HL-60 (cell line): Measurements from ENCODE around the gene TTC32.

Source experiments
- GABPA ChIP-seq: IDR thresholded peaks from 2 replicates; pipeline ENCODE4 v1.6.1; 2012; ENCODE audit warnings: low read depth
- POLR2AphosphoS5 ChIP-seq: IDR thresholded peaks from 2 replicates; pipeline ENCODE4 v1.6.1; 2012; ENCODE audit warnings: low read depth
- REST ChIP-seq: IDR thresholded peaks from 2 replicates; pipeline ENCODE4 v1.6.1; 2012; ENCODE audit warnings: low read depth; ENCODE audit not compliant: insufficient replicate concordance
- SPI1 ChIP-seq: IDR thresholded peaks from 2 replicates; pipeline ENCODE4 v1.6.1; 2012; ENCODE audit warnings: low read depth, mild to moderate bottlenecking, borderline replicate concordance
- TF ChIP-seq, protein P1 (sequence below): IDR thresholded peaks from one replicate; pipeline ENCODE4 v1.5.1; 2011; ENCODE audit warnings: low read length, control low read depth, inconsistent platforms; ENCODE audit not compliant: insufficient read depth

GRCh38 chr2:19848952-19849351 lies 52.8 kb downstream of the TTC32 start:
- TF ChIP-seq, protein P1, sequence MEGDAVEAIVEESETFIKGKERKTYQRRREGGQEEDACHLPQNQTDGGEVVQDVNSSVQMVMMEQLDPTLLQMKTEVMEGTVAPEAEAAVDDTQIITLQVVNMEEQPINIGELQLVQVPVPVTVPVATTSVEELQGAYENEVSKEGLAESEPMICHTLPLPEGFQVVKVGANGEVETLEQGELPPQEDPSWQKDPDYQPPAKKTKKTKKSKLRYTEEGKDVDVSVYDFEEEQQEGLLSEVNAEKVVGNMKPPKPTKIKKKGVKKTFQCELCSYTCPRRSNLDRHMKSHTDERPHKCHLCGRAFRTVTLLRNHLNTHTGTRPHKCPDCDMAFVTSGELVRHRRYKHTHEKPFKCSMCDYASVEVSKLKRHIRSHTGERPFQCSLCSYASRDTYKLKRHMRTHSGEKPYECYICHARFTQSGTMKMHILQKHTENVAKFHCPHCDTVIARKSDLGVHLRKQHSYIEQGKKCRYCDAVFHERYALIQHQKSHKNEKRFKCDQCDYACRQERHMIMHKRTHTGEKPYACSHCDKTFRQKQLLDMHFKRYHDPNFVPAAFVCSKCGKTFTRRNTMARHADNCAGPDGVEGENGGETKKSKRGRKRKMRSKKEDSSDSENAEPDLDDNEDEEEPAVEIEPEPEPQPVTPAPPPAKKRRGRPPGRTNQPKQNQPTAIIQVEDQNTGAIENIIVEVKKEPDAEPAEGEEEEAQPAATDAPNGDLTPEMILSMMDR: no peak
- TF ChIP-seq REST (no peak), GABPA (no peak), POLR2AphosphoS5 (no peak), SPI1 (no peak)
